HG02970 (cell line): ENCODE results near the gene KRTAP10-6.
"Not testable (repeated sequence)": the region's sequence is repeated elsewhere in the genome, so short reads cannot be mapped to it uniquely, and the experiment has no call there.

ENCODE experiments used
- ATAC-seq: cut with Tn5 transposase; IDR thresholded peaks from one replicate; pipeline ENCODE4 v1.9.1; 2021; ENCODE audit warnings: mild to moderate bottlenecking, moderate library complexity, moderate number of reproducible peaks; ENCODE audit not compliant: unreplicated experiment, low FRiP score

The KRTAP10-6 gene

GRCh38 chr21:44580231-44580821 lies 12.0 kb downstream of the KRTAP10-6 start, which contains the start of gene KRTAP10-5:
TSS of gene KRTAP10-5 (minus strand) at chr21:44580604. CDS start at chr21:44580578, 26 bp downstream.
- not testable (repeated sequence) for ATAC-seq

DNA sequence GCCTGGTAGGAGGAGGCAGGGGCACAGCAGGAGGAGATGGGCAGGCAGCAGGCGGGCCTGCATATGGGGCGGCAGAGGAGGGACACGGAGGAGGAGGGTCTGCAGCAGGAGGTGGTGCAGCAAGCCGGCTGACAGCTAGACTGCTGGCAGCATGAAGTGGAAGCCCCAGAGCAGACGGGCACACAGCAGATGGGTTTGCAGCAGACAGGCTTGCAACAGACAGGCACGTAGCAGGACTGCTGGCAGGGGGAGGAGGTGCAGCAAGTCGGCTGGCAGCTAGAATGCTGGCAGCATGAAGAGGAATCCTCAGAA lies 12.5 kb downstream of the KRTAP10-6 start:
- ATAC-seq: no peak

- ATAC-seq: no peak
Measured at GRCh38 chr21:44579056-44579832, 13.1 kb downstream of the KRTAP10-6 start.

- no peak for ATAC-seq
Measured at GRCh38 chr21:44578371-44579055, 13.8 kb downstream of the KRTAP10-6 start.

DNA sequence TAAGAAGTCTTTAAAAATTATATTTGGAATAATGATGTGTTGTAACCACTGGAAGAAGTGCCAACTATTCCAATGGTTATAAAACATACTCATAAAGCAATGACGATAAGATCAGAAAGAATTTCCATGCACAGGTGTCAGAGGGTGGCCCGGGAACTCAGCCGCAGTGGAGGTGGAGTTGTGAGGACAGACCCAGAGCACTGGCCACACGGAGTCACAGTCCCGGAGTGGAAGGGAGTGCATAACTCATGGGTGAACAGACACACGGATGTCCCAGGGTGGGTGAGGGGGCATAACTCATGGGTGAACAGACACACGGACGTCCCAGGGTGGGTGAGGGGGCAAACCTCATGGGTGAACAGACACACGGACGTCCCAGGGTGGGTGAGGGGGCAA lies 16.3 kb downstream of the KRTAP10-6 start:
- ATAC-seq: no peak

DNA sequence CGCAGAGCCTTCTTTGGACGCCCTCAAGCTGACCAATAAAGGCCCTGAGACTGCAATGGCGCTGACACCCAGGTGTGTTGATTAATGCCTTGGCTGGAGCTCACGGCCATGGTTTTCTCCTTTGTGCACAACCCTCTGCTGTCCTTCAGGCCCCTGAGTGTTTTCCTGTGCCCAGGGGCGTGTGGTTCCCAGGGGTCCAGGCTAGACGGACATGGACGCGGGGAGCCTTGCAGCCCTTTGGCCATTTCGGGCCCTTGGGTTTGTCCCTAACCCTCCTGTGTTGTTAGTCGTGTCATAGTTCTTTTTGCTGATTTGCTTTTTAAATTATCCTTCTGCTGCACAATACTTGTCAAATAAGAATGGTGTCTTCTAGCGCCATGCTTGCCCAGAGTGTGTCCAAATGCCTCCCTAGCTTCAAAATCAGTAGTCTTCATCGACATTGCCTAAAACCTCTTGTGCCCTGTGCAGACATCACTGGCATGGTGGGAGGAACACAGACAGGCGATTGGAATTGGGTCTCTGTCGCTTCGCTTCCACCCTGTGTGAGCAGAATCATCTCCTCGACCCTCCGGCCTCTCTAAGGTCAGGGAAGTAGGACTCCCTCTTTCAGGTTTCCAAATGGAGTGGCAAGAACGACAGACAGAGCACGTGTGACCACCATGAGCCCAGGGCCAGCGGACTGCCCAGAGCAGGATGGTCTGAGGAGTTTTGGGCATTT lies 16.8 kb downstream of the KRTAP10-6 start:
- ATAC-seq: no peak

DNA sequence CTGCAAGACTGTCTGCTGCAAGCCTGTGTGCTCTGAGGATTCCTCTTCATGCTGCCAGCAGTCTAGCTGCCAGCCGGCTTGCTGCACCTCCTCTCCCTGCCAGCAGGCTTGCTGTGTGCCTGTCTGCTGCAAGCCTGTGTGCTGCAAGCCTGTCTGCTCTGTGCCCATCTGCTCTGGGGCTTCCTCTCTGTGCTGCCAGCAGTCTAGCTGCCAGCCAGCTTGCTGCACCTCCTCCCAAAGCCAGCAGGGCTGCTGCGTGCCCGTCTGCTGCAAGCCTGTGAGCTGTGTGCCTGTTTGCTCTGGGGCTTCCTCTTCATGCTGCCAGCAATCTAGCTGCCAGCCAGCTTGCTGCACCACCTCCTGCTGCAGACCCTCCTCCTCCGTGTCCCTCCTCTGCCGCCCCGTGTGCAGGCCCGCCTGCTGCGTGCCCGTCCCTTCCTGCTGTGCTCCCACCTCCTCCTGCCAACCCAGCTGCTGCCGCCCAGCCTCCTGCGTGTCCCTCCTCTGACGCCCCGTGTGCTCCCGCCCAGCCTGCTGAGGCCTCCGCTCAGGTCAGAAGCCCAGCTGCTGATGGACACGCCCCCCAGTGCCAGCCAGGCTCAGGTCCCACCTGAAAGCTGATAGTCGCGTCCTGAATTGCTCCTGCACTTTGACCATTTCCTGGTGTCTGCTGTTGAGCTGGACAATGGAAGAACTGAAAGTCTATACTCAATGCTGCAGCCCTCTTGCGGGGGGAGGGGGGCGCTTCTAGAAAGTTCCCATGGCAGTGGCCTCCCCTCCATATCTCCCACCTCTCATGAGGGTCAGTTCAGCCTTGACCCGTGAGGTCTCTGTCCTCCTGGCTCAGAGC lies 17.6 kb downstream of the KRTAP10-6 start:
- ATAC-seq: no peak

DNA sequence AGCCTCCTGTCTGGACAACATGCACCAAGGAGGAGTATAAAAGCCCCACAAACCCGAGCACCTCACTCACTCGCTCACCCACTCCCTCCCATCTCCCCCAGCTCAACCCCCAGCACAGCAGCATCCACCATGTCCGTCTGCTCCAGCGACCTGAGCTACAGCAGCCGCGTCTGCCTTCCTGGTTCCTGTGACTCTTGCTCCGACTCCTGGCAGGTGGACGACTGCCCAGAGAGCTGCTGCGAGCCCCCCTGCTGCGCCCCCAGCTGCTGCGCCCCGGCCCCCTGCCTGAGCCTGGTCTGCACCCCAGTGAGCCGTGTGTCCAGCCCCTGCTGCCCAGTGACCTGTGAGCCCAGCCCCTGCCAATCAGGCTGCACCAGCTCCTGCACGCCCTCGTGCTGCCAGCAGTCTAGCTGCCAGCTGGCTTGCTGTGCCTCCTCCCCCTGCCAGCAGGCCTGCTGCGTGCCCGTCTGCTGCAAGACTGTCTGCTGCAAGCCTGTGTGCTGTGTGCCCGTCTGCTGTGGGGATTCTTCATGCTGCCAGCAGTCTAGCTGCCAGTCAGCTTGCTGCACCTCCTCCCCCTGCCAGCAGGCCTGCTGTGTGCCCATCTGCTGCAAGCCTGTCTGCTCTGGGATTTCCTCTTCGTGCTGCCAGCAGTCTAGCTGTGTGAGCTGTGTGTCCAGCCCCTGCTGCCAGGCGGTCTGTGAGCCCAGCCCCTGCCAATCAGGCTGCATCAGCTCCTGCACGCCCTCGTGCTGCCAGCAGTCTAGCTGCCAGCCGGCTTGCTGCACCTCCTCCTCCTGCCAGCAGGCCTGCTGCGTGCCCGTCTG lies 18.5 kb downstream of the KRTAP10-6 start, which contains the start of gene KRTAP10-4:
TSS of gene KRTAP10-4 (plus strand) at position 100 of the 827 bp plus-strand sequence. CDS start at position 130, 30 bp downstream.
- not testable (repeated sequence) for ATAC-seq

DNA sequence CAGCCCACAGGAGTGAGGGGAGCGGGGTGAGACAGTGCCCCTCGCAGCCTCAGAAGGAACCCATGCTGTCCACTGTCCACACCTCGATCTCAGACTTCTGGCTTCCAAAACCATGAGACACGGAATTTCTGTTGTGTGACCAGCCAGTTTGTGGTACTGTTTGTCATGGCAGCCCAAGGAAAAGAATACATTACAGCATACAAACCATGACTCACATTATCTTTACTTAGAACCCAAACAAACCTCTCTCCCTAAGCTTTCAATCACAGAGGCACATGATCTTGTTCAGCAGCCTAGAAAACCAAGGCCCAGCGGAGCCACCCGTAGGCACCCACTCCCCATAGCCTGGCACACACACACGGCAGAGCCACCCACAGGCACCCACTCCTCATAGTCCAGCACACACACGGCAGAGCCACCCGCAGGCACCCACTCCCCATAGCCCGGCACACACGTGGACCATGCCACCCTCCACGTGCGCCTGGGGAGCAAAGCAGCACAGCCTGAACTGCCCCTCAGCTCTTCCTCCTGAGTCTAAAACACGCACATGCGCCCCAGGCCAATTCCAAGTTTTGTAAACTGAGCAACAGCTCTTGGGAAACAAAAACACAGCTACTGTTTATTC lies 19.2 kb downstream of the KRTAP10-6 start:
- ATAC-seq: no peak

- ATAC-seq: no peak
Measured at GRCh38 chr21:44571844-44572782, 20.2 kb downstream of the KRTAP10-6 start.

- ATAC-seq: no peak
Measured at GRCh38 chr21:44571296-44571695, 21.0 kb downstream of the KRTAP10-6 start.

GRCh38 chr21:44569861-44570517 lies 22.3 kb downstream of the KRTAP10-6 start:
- no peak for ATAC-seq

- no peak for ATAC-seq
Measured at GRCh38 chr21:44568667-44569556, 23.4 kb downstream of the KRTAP10-6 start.

GRCh38 chr21:44568261-44568660 lies 24.0 kb downstream of the KRTAP10-6 start:
- ATAC-seq: no peak

DNA sequence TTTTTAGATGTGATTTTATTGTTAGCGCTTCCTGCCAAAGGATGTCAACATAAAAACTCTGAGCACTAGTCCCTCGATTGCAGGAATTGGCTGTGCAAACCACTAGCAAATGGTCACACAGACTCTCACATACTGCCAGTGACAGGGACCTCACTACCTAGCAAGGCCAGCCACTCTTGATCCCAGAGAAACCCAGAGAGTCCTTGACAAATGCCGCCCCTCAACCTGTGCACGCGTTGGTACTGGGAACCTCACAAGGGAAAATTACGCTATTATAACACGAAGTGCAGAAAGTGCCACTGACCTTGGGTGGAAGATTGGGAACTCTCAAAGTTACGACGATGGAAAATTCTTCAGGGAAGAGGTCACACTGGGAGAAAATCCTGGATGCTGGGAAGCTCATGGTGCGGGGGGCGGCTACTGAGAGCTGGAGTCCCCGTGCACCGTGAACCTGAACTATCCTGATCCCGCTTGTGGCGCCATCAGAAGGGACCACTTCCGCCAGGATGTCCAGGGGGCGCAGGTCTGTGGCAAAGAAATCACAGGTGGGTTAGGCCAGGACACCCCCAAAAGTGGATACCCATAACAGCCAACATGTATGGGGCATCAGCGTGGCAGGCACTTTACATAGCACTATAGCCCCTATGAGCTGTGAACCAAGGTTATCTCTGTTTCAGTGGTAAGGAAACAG lies 24.7 kb downstream of the KRTAP10-6 start:
- no peak for ATAC-seq
